ENCODE data around the gene MFN2.

DNA sequence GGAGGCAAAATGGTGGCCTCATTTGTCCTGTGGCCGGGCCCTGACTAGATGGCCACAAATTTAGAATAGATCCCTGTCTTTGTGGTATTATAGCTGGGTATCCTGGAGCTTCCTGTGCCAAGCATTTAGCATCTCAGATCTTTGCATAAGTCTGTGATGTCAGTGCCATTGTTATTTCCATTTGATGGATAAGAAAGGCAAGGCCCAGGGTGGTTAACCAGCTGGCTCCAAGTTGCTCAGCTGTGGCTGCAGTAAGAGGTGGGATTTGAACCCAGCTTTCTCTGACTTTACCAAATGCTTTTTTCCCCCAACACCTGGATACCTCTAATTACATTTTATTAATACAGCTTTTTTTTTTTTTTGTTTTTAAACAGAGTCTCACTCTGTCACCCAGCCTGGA lies 71.1 kb downstream of the MFN2 start:
- TF ChIP-seq, protein P1, sequence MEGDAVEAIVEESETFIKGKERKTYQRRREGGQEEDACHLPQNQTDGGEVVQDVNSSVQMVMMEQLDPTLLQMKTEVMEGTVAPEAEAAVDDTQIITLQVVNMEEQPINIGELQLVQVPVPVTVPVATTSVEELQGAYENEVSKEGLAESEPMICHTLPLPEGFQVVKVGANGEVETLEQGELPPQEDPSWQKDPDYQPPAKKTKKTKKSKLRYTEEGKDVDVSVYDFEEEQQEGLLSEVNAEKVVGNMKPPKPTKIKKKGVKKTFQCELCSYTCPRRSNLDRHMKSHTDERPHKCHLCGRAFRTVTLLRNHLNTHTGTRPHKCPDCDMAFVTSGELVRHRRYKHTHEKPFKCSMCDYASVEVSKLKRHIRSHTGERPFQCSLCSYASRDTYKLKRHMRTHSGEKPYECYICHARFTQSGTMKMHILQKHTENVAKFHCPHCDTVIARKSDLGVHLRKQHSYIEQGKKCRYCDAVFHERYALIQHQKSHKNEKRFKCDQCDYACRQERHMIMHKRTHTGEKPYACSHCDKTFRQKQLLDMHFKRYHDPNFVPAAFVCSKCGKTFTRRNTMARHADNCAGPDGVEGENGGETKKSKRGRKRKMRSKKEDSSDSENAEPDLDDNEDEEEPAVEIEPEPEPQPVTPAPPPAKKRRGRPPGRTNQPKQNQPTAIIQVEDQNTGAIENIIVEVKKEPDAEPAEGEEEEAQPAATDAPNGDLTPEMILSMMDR (IDR thresholded peaks at IDR 0.05) = no peak
- TF ChIP-seq SIN3A (IDR thresholded peaks at IDR 0.05; ENCODE audit: borderline replicate concordance, insufficient read depth, low read depth, low read length) = no peak
- no peak for TF ChIP-seq POLR2AphosphoS5 (IDR thresholded peaks at IDR 0.05; ENCODE audit: low read depth, low read length)
- TF ChIP-seq, protein P2, sequence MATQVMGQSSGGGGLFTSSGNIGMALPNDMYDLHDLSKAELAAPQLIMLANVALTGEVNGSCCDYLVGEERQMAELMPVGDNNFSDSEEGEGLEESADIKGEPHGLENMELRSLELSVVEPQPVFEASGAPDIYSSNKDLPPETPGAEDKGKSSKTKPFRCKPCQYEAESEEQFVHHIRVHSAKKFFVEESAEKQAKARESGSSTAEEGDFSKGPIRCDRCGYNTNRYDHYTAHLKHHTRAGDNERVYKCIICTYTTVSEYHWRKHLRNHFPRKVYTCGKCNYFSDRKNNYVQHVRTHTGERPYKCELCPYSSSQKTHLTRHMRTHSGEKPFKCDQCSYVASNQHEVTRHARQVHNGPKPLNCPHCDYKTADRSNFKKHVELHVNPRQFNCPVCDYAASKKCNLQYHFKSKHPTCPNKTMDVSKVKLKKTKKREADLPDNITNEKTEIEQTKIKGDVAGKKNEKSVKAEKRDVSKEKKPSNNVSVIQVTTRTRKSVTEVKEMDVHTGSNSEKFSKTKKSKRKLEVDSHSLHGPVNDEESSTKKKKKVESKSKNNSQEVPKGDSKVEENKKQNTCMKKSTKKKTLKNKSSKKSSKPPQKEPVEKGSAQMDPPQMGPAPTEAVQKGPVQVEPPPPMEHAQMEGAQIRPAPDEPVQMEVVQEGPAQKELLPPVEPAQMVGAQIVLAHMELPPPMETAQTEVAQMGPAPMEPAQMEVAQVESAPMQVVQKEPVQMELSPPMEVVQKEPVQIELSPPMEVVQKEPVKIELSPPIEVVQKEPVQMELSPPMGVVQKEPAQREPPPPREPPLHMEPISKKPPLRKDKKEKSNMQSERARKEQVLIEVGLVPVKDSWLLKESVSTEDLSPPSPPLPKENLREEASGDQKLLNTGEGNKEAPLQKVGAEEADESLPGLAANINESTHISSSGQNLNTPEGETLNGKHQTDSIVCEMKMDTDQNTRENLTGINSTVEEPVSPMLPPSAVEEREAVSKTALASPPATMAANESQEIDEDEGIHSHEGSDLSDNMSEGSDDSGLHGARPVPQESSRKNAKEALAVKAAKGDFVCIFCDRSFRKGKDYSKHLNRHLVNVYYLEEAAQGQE (IDR thresholded peaks at IDR 0.05; ENCODE audit: insufficient read depth in 1 of 2, low read depth in 2 of 2, low read length in 1 of 2) = no peak
- no peak for TF ChIP-seq TCF7L2 (IDR thresholded peaks at IDR 0.05; ENCODE audit: low read depth, low read length)
